SK-N-MC (cell line): ENCODE results near the gene SMOC1.
"Not testable (repeated sequence)": the region's sequence is repeated elsewhere in the genome, so short reads cannot be mapped to it uniquely, and the experiment has no call there.

Experiments
- DNase-seq: peaks from one replicate; pipeline ENCODE4 v3.0.0-alpha.2; 2011; ENCODE audit warnings: low read depth, low spot score
- H3K27ac ChIP-seq: fragments of 200-600 bp; sonication (generic); 2 replicates; pipeline ENCODE4 v1.5.1; 2016; ENCODE audit warnings: mixed run types
- H3K36me3 ChIP-seq: fragments of 200-600 bp; sonication (generic); 2 replicates; pipeline ENCODE4 v1.6.1; 2017; ENCODE audit warnings: antibody characterized with exemption, low read length, mixed read lengths; ENCODE audit not compliant: insufficient read depth
- H3K4me3 ChIP-seq: fragments of 200-600 bp; sonication (generic); 2 replicates; pipeline ENCODE4 v1.5.1; 2016
- H3K9ac ChIP-seq: fragments of 200-600 bp; sonication (generic); 2 replicates; pipeline ENCODE4 v1.8.0; 2017; ENCODE audit warnings: mixed run types, mixed read lengths; ENCODE audit not compliant: insufficient read length
- H3K9me3 ChIP-seq: fragments of 200-600 bp; sonication (generic); 2 replicates; pipeline ENCODE4 v1.6.1; 2017; ENCODE audit warnings: low read depth, mild to moderate bottlenecking, antibody characterized with exemption, low read length, moderate library complexity, mixed read lengths
- EZH2 ChIP-seq: fragments of 200-600 bp; sonication (generic); IDR thresholded peaks from one replicate; pipeline ENCODE4 v1.6.1; 2017; ENCODE audit warnings: antibody characterized with exemption
- FOXP2 ChIP-seq: optimal IDR thresholded peaks from 2 replicates; pipeline ENCODE3; 2011; ENCODE audit warnings: mild to moderate bottlenecking, moderate library complexity; ENCODE audit not compliant: insufficient read depth; ENCODE audit errors: extremely low read length, control extremely low read depth
- POLR2AphosphoS5 ChIP-seq: IDR thresholded peaks from 2 replicates; pipeline ENCODE4 v1.6.1; 2012; ENCODE audit warnings: mild to moderate bottlenecking, low read depth, low read length, borderline replicate concordance

Gene SMOC1

GRCh38 chr14:69900603-69901002, 21.4 kb downstream of the SMOC1 start:
- TF ChIP-seq FOXP2 = no peak
- no peak for TF ChIP-seq POLR2AphosphoS5
- TF ChIP-seq EZH2 = no peak
- DNase-seq = no peak
- H3K9me3 ChIP-seq = no peaks in the 10 kb centered on the region
- H3K9ac ChIP-seq = no peak overlapping the region
- H3K4me3 ChIP-seq = no peak overlapping the region
- no peak overlapping the region for H3K27ac ChIP-seq
- no peaks in the 10 kb centered on the region for H3K36me3 ChIP-seq

GRCh38 chr14:69901113-69901951, 22.1 kb downstream of the SMOC1 start:
- TF ChIP-seq EZH2 = no peak
- TF ChIP-seq POLR2AphosphoS5 = no peak
- DNase-seq = no peak
- Histone ChIP-seq H3K27ac (no peak overlapping the region), H3K4me3 (no peak overlapping the region), H3K9ac (no peak overlapping the region), H3K9me3 (no peaks in the 10 kb centered on the region), H3K36me3 (no peaks in the 10 kb centered on the region)

- DNase-seq, H3K4me3 ChIP-seq, H3K27ac ChIP-seq, H3K9me3 ChIP-seq, H3K36me3 ChIP-seq, H3K9ac ChIP-seq: not testable (repeated sequence)
Measured at GRCh38 chr14:69903046-69903445, 23.8 kb downstream of the SMOC1 start.

- H3K9ac ChIP-seq = no peak overlapping the region
- no peak for TF ChIP-seq FOXP2
- TF ChIP-seq EZH2 = no peak
- no peak for TF ChIP-seq POLR2AphosphoS5
- H3K9me3 ChIP-seq = no peaks in the 10 kb centered on the region
- no peaks in the 10 kb centered on the region for H3K36me3 ChIP-seq
- no peak overlapping the region for H3K4me3 ChIP-seq
- DNase-seq = no peak
- H3K27ac ChIP-seq = no peak overlapping the region
Measured at GRCh38 chr14:69904246-69904645, 25.0 kb downstream of the SMOC1 start.

- no peaks in the 10 kb centered on the region for H3K36me3 ChIP-seq
- no peak overlapping the region for H3K27ac ChIP-seq
- no peaks in the 10 kb centered on the region for H3K9me3 ChIP-seq
- no peak for TF ChIP-seq FOXP2
- no peak for TF ChIP-seq POLR2AphosphoS5
- no peak for TF ChIP-seq EZH2
- DNase-seq = no peak
- H3K9ac ChIP-seq = no peak overlapping the region
- H3K4me3 ChIP-seq = no peak overlapping the region
Measured at GRCh38 chr14:69906201-69906600, 27.0 kb downstream of the SMOC1 start.

GRCh38 chr14:69909826-69910550, 30.8 kb downstream of the SMOC1 start:
- DNase-seq = no peak
- Histone ChIP-seq H3K9ac (no peak overlapping the region), H3K9me3 (no peaks in the 10 kb centered on the region), H3K4me3 (no peak overlapping the region), H3K36me3 (no peaks in the 10 kb centered on the region), H3K27ac (no peak overlapping the region)
- no peak for TF ChIP-seq POLR2AphosphoS5
- TF ChIP-seq EZH2 = no peak
- no peak for TF ChIP-seq FOXP2

- no peak overlapping the region for H3K27ac ChIP-seq
- no peaks in the 10 kb centered on the region for H3K36me3 ChIP-seq
- DNase-seq = no peak
- H3K4me3 ChIP-seq = no peak overlapping the region
- no peaks in the 10 kb centered on the region for H3K9me3 ChIP-seq
- H3K9ac ChIP-seq = no peak overlapping the region
- no peak for TF ChIP-seq FOXP2
- TF ChIP-seq EZH2 = no peak
- TF ChIP-seq POLR2AphosphoS5 = no peak
Measured at GRCh38 chr14:69910871-69911270, 31.7 kb downstream of the SMOC1 start.

GRCh38 chr14:69913686-69914085, 34.5 kb downstream of the SMOC1 start:
- no peak overlapping the region for H3K9ac ChIP-seq
- no peak for TF ChIP-seq POLR2AphosphoS5
- TF ChIP-seq FOXP2 = no peak
- no peak for TF ChIP-seq EZH2
- H3K4me3 ChIP-seq = no peak overlapping the region
- no peak overlapping the region for H3K27ac ChIP-seq
- no peaks in the 10 kb centered on the region for H3K36me3 ChIP-seq
- H3K9me3 ChIP-seq = no peaks in the 10 kb centered on the region
- DNase-seq = no peak
